Activated B cell treated with CpG ODN at 0.5 μM for 24 hours (primary cell): ENCODE results near the gene AKAP11. TPM values are rescaled to one million over a fixed set of nuclear protein-coding genes. Genes with fewer than 3 reads are reported as not detected.
"Not testable (repeated sequence)": the region's sequence is repeated elsewhere in the genome, so short reads cannot be mapped to it uniquely, and the experiment has no call there.

Experiments
- ATAC-seq: fragments of 200-7000 bp; cut with Tn5 transposase; one replicate; pipeline ENCODE4 v1.10.0; 2021; ENCODE audit warnings: low read depth, mild to moderate bottlenecking, moderate library complexity
- CTCF ChIA-PET: fragments of 350-600 bp; sonication (Branson Sonifier 250); formaldehyde crosslinking; loops from one replicate; lab custom pipeline; 2021; ENCODE audit warnings: antibody characterized with exemption; lab: Charles Lee
- POLR2A ChIA-PET: fragments of 350-600 bp; sonication (Branson Sonifier 250); formaldehyde crosslinking; loops from one replicate; lab custom pipeline; 2021; ENCODE audit warnings: antibody characterized with exemption; lab: Charles Lee
- DNase-seq: peaks from one replicate; pipeline ENCODE4 v3.0.0; 2022
- H3K27ac Mint-ChIP-seq: one replicate; pipeline ENCODE4 v1.8.0; 2020; ENCODE audit warnings: mixed read lengths
- H3K27me3 Mint-ChIP-seq: one replicate; pipeline ENCODE4 v1.8.0; 2021; ENCODE audit warnings: mixed read lengths
- H3K36me3 Mint-ChIP-seq: one replicate; pipeline ENCODE4 v1.8.0; 2021; ENCODE audit warnings: low read depth, mixed read lengths
- H3K4me1 Mint-ChIP-seq: one replicate; pipeline ENCODE4 v1.8.0; 2021; ENCODE audit warnings: mixed read lengths
- H3K4me3 Mint-ChIP-seq: one replicate; pipeline ENCODE4 v1.8.0; 2020; ENCODE audit warnings: mild to moderate bottlenecking, mixed read lengths
- H3K9me3 Mint-ChIP-seq: one replicate; pipeline ENCODE4 v1.8.0; 2020; ENCODE audit warnings: mixed read lengths
- intact Hi-C: fragments of 100-400 bp; cut with micrococcal nuclease; formaldehyde crosslinking; loops from one replicate; pipeline ENCODE4 v1.15.1; 2024
- total RNA-seq: library from RNA; stranded (reverse); gene quantifications from 2 replicates; pipeline ENCODE4 v1.2.3, GENCODE V29; 2022
- TF ChIP-seq, protein P1 (sequence below): fragments of 200-600 bp; IDR thresholded peaks from one replicate; pipeline ENCODE4 v1.8.0; 2022; ENCODE audit warnings: antibody characterized with exemption, mild to moderate bottlenecking

The AKAP11 gene, protein sequence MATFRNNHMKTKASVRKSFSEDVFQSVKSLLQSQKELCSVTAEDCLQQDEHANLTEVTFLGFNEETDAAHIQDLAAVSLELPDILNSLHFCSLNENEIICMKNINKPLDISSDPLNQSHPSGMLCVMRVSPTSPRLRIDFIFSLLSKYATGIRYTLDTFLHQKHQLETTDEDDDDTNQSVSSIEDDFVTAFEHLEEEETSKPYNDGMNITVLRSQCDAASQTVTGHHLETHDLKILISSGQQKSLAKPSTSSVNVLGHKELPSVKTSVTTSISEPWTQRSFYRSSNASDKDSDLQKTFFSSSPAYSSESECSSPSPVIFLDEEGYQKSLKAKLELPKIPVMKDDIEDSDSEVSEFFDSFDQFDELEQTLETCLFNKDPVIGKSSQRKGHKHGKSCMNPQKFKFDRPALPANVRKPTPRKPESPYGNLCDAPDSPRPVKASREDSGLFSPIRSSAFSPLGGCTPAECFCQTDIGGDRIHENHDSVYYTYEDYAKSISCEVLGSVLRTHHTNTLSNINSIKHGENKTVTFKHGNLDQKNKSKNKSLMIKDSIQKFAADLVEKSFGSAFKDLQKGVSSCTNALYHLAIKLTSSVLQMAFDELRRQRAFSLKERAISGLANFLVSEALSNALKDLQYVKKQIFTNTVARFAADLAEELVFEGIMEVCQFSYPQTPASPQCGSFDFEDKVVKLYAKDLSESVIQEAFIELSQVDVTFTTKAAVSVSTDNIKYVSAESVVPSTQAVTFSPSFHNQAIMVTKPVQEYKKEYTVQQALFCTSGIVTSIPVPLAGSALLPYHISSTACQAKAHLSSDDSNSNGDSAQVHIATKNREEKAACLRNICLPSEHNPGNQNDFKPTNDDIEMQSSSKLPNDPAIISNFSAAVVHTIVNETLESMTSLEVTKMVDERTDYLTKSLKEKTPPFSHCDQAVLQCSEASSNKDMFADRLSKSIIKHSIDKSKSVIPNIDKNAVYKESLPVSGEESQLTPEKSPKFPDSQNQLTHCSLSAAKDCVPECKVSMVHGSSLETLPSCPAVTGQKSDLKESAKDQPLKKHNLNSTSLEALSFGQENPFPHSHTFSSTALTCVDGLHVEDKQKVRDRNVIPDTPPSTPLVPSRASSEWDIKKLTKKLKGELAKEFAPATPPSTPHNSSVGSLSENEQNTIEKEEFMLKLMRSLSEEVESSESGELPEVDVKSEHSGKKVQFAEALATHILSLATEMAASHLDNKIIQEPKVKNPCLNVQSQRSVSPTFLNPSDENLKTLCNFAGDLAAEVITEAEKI (N-terminal part only)
- 37.1 and 42.8 TPM in 2 replicates for total RNA-seq

- H3K4me3 Mint-ChIP-seq, result peak within 1 kb of the TSS; percentile 97
- H3K4me1 Mint-ChIP-seq, result peaks cover 58% of the 10 kb centered on the region
These were observed at the start of gene AKAP11 for GRCh38 chr13:42272115-42272803. AKAP11 (plus strand) TSS chr13:42272152; CDS start chr13:42286349, 14,197 bp downstream.

DNA sequence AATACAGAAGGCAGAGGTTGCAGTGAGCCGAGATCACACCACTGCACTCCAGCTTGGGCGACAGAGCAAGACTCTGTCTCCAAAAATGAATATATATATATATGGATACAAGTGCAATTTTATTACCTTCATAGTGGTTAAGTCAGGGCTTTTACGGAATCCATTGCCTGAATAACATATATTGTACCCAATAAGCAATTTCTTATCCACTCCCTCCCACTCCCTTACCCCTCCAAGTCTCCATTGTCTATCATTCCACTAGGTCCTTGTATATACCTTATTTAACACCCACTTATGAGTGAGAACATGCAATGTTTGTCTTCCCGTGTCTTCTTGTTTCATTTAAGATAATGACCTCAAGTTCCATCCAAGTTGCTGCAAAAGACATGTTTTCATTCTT lies 48.3 kb upstream of the AKAP11 start:
- POLR2A ChIA-PET, result no interaction called here
- Mint-ChIP-seq H3K9me3 (no peaks in the 10 kb centered on the region), H3K36me3 (no peaks in the 10 kb centered on the region), H3K27me3 (no peaks in the 10 kb centered on the region), H3K27ac (no peak overlapping the region), H3K4me1 (peaks cover 2% of the 10 kb centered on the region), H3K4me3 (no peak overlapping the region)
- intact Hi-C loops, result no loop called here
- DNase-seq (no peak), ATAC-seq (no peak)
- CTCF ChIA-PET, result no interaction called here
- TF ChIP-seq, protein P1, sequence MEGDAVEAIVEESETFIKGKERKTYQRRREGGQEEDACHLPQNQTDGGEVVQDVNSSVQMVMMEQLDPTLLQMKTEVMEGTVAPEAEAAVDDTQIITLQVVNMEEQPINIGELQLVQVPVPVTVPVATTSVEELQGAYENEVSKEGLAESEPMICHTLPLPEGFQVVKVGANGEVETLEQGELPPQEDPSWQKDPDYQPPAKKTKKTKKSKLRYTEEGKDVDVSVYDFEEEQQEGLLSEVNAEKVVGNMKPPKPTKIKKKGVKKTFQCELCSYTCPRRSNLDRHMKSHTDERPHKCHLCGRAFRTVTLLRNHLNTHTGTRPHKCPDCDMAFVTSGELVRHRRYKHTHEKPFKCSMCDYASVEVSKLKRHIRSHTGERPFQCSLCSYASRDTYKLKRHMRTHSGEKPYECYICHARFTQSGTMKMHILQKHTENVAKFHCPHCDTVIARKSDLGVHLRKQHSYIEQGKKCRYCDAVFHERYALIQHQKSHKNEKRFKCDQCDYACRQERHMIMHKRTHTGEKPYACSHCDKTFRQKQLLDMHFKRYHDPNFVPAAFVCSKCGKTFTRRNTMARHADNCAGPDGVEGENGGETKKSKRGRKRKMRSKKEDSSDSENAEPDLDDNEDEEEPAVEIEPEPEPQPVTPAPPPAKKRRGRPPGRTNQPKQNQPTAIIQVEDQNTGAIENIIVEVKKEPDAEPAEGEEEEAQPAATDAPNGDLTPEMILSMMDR, result no peak

More at GRCh38 chr13:42272115-42272803, at the start of gene AKAP11:
- ChIA-PET CTCF (interaction anchor here (0.6 kb wide), 1 partner anchor 1532 kb away, joined by 3 read pairs; no protein-coding TSS in a partner anchor), POLR2A (interaction anchor here (0.6 to 2.6 kb wide), 16 partner anchors 8 to 1607 kb away, joined by 3 to 47 read pairs (median 3); partner anchors contain the start of genes CCDC122, ELF1, EPSTI1 and KBTBD7)
- H3K36me3 Mint-ChIP-seq, result peaks cover 14% of the 10 kb centered on the region
- intact Hi-C loops, result loop anchor here (1.0 to 10.0 kb wide), 11 partner anchors 355 to 2003 kb away; partner anchors contain the start of genes CCDC122, ELF1, LACC1 and NAA16
- TF ChIP-seq, protein P1, result no peak
- peak; percentile 28 for ATAC-seq
- H3K27ac Mint-ChIP-seq, result peak within 1 kb of the TSS; percentile 97
- no peaks in the 10 kb centered on the region for H3K27me3 Mint-ChIP-seq
- H3K9me3 Mint-ChIP-seq, result peaks cover 4% of the 10 kb centered on the region
- no peak for DNase-seq

DNA sequence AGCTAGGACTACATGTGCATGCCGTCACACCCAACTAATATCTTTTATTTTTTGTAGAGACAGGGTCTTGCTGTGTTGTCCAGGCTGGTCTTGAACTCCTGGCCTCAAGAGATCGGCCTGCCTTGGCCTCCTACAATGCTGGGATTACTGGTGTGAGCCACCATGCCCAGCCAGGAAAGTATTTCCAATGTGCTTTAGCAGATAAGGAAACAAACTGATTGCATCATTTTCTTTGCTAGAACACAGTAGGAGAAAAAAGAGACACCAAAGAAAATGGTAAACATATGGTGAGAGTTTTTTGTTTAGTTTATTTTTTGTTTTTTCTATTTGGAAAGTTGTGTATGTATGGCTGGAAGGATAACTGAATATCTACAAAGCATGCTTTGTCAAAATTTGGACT lies 46.9 kb upstream of the AKAP11 start:
- TF ChIP-seq, protein P1, result no peak
- H3K9me3 Mint-ChIP-seq, result no peaks in the 10 kb centered on the region
- no peaks in the 10 kb centered on the region for H3K27me3 Mint-ChIP-seq
- H3K4me3 Mint-ChIP-seq, result no peak overlapping the region
- CTCF ChIA-PET, result no interaction called here
- POLR2A ChIA-PET, result no interaction called here
- peaks cover 5% of the 10 kb centered on the region for H3K4me1 Mint-ChIP-seq
- intact Hi-C loops, result no loop called here
- no peak overlapping the region for H3K27ac Mint-ChIP-seq
- no peak for ATAC-seq
- no peak for DNase-seq
- H3K36me3 Mint-ChIP-seq, result no peaks in the 10 kb centered on the region

DNA sequence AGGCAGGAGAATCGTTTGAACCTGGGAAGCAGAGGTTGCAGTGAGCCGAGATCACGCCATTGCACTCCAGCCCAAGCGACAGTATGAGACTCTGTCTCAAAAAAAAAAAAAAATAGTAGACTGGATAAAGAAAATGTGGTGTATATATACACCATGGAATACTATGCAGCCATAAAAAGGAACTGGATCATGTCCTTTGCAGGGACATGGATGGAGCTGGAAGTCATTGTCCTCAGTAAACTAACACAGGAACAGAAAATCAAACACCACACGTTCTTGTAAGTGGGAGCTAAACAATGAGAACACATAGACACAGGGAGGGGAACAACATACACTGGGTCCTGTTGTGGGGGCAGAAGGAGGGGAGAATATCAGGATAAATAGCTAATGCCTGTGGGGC lies 45.2 kb upstream of the AKAP11 start:
- H3K27me3 Mint-ChIP-seq, H3K4me1 Mint-ChIP-seq, ATAC-seq, H3K36me3 Mint-ChIP-seq, POLR2A ChIA-PET, intact Hi-C loops, CTCF ChIA-PET, H3K4me3 Mint-ChIP-seq, H3K9me3 Mint-ChIP-seq, H3K27ac Mint-ChIP-seq, DNase-seq: not testable (repeated sequence)

GRCh38 chr13:42228527-42228926 lies 43.4 kb upstream of the AKAP11 start:
- intact Hi-C loops, result no loop called here
- Mint-ChIP-seq H3K36me3 (no peaks in the 10 kb centered on the region), H3K4me3 (no peak overlapping the region), H3K4me1 (peaks cover 5% of the 10 kb centered on the region), H3K27ac (no peak overlapping the region), H3K27me3 (no peaks in the 10 kb centered on the region), H3K9me3 (no peaks in the 10 kb centered on the region)
- ChIA-PET CTCF (no interaction called here), POLR2A (no interaction called here)
- ATAC-seq (no peak), DNase-seq (no peak)
- TF ChIP-seq, protein P1, result no peak
